NCI-H2227 treated with DMSO at 0.1 percent for 48 hours (cell line): ENCODE results near the gene MAP7D3.
A peak's percentile ranks its signal among the peaks of the same experiment; 100 is the strongest.
"Not testable (repeated sequence)": the region's sequence is repeated elsewhere in the genome, so short reads cannot be mapped to it uniquely, and the experiment has no call there.

ENCODE experiments used
- DNase-seq: peaks from one replicate; lab custom pipeline; 2025; lab: John Stamatoyannopoulos, UW

The MAP7D3 gene

GRCh38 chrX:136251041-136251991 is at the start of gene MAP7D3:
MAP7D3 (minus strand) TSS chrX:136251400; CDS start chrX:136251358, 42 bp downstream.
- DNase-seq: peak; percentile 71

GRCh38 chrX:136300721-136301120 is 49.5 kb upstream of the MAP7D3 start, which contains the start of gene ADGRG4:
ADGRG4 (plus strand) TSS chrX:136300963; CDS start chrX:136308778, 7,815 bp downstream.
- not testable (repeated sequence) for DNase-seq

GRCh38 chrX:136295380-136295779 is 44.2 kb upstream of the MAP7D3 start:
- no peak for DNase-seq

- no peak for DNase-seq
Measured at GRCh38 chrX:136292656-136293055, 41.5 kb upstream of the MAP7D3 start.

GRCh38 chrX:136291824-136292223 is 40.6 kb upstream of the MAP7D3 start:
- DNase-seq: no peak

- not testable (repeated sequence) for DNase-seq
Measured at GRCh38 chrX:136286375-136286774, 35.2 kb upstream of the MAP7D3 start.

GRCh38 chrX:136275553-136275952 is 24.4 kb upstream of the MAP7D3 start:
- no peak for DNase-seq

- DNase-seq: no peak
Measured at GRCh38 chrX:136273986-136274385, 22.8 kb upstream of the MAP7D3 start.

- no peak for DNase-seq
Measured at GRCh38 chrX:136272325-136272724, 21.1 kb upstream of the MAP7D3 start.

- no peak for DNase-seq
Measured at GRCh38 chrX:136271300-136271699, 20.1 kb upstream of the MAP7D3 start.

- DNase-seq: no peak
Measured at GRCh38 chrX:136269921-136270320, 18.7 kb upstream of the MAP7D3 start.

- DNase-seq: peak; percentile 58
Measured at GRCh38 chrX:136268051-136269048, 17.1 kb upstream of the MAP7D3 start.

- DNase-seq: no peak
Measured at GRCh38 chrX:136266828-136267227, 15.6 kb upstream of the MAP7D3 start.

- no peak for DNase-seq
Measured at GRCh38 chrX:136262812-136263315, 11.7 kb upstream of the MAP7D3 start.

- DNase-seq: no peak
Measured at GRCh38 chrX:136262243-136262642, 11.0 kb upstream of the MAP7D3 start.

GRCh38 chrX:136261321-136261720 is 10.1 kb upstream of the MAP7D3 start:
- DNase-seq: no peak

- DNase-seq: no peak
Measured at GRCh38 chrX:136260776-136261175, 9.6 kb upstream of the MAP7D3 start.

GRCh38 chrX:136259543-136259942 is 8.3 kb upstream of the MAP7D3 start:
- DNase-seq: no peak

GRCh38 chrX:136258951-136259350 is 7.8 kb upstream of the MAP7D3 start:
- DNase-seq: no peak

GRCh38 chrX:136256026-136256425 is 4.8 kb upstream of the MAP7D3 start:
- DNase-seq: no peak

- DNase-seq: no peak
Measured at GRCh38 chrX:136255541-136255940, 4.3 kb upstream of the MAP7D3 start.
